HUES48 (cell line): ENCODE measurements around the gene TENT5C.

Source experiments
- H3K27ac ChIP-seq: one replicate; pipeline ENCODE4 v1.7.0; 2013; ENCODE audit warnings: low read depth, low read length, inconsistent platforms
- H3K27me3 ChIP-seq: 2 replicates; pipeline ENCODE4 v1.6.1; 2013; ENCODE audit warnings: mild to moderate bottlenecking, low read length; ENCODE audit not compliant: control insufficient read depth, insufficient read depth
- H3K36me3 ChIP-seq: 2 replicates; pipeline ENCODE4 v1.6.1; 2013; ENCODE audit warnings: low read length; ENCODE audit not compliant: control insufficient read depth, insufficient read depth
- H3K4me1 ChIP-seq: 2 replicates; pipeline ENCODE4 v1.6.1; 2013; ENCODE audit warnings: mild to moderate bottlenecking, low read length; ENCODE audit not compliant: control insufficient read depth, insufficient read depth
- H3K4me3 ChIP-seq: 2 replicates; pipeline ENCODE4 v1.5.1; 2013; ENCODE audit warnings: mild to moderate bottlenecking, low read depth, low read length
- H3K9ac ChIP-seq: 2 replicates; pipeline ENCODE4 v1.6.1; 2013; ENCODE audit warnings: mild to moderate bottlenecking, low read depth, low read length, moderate library complexity
- H3K9me3 ChIP-seq: 2 replicates; pipeline ENCODE4 v1.6.1; 2013; ENCODE audit warnings: low read length; ENCODE audit not compliant: control insufficient read depth, insufficient read depth

TENT5C gene

GRCh38 chr1:117658676-117659075, 52.8 kb downstream of the TENT5C start:
- Histone ChIP-seq H3K9me3 (0 out of 2 replicates have a peak, but pooled peaks cover 3% of the 10 kb centered on the region), H3K4me1 (no peaks in the 10 kb centered on the region; the same call in none of the 2 replicates), H3K27ac (no peak overlapping the region), H3K9ac (no peak overlapping the region), H3K36me3 (no peaks in the 10 kb centered on the region), H3K4me3 (no peak overlapping the region), H3K27me3 (no peaks in the 10 kb centered on the region)

- Histone ChIP-seq H3K9me3 (0 out of 2 replicates have a peak, but pooled peaks cover 3% of the 10 kb centered on the region), H3K9ac (no peak overlapping the region), H3K36me3 (no peaks in the 10 kb centered on the region), H3K4me1 (no peaks in the 10 kb centered on the region; the same call in none of the 2 replicates), H3K27me3 (no peaks in the 10 kb centered on the region), H3K27ac (no peak overlapping the region), H3K4me3 (no peak overlapping the region)
These were observed 53.9 kb downstream of the TENT5C start for GRCh38 chr1:117659550-117660270.

- Histone ChIP-seq H3K4me3 (no peak overlapping the region), H3K27me3 (no peaks in the 10 kb centered on the region), H3K27ac (no peak overlapping the region), H3K9ac (no peak overlapping the region), H3K36me3 (no peaks in the 10 kb centered on the region), H3K9me3 (0 out of 2 replicates have a peak, but pooled peaks cover 3% of the 10 kb centered on the region), H3K4me1 (no peaks in the 10 kb centered on the region; the same call in none of the 2 replicates)
These were observed 54.6 kb downstream of the TENT5C start for GRCh38 chr1:117660271-117660965.

GRCh38 chr1:117661027-117661426, 55.2 kb downstream of the TENT5C start:
- Histone ChIP-seq H3K9ac (no peak overlapping the region), H3K4me1 (no peaks in the 10 kb centered on the region; the same call in none of the 2 replicates), H3K27ac (no peak overlapping the region), H3K27me3 (no peaks in the 10 kb centered on the region), H3K9me3 (0 out of 2 replicates have a peak, but pooled peaks cover 3% of the 10 kb centered on the region), H3K36me3 (no peaks in the 10 kb centered on the region), H3K4me3 (no peak overlapping the region)

- H3K4me1 ChIP-seq = no peaks in the 10 kb centered on the region; the same call in 1 of the 2 replicates
- no peak overlapping the region for H3K27ac ChIP-seq
- no peak overlapping the region for H3K4me3 ChIP-seq
These were observed 56.8 kb downstream of the TENT5C start for GRCh38 chr1:117662667-117663066.

GRCh38 chr1:117663156-117663902, 57.5 kb downstream of the TENT5C start:
- Histone ChIP-seq H3K4me3 (no peak overlapping the region), H3K9me3 (0 out of 2 replicates have a peak, but pooled peaks cover 3% of the 10 kb centered on the region), H3K27me3 (no peaks in the 10 kb centered on the region), H3K36me3 (no peaks in the 10 kb centered on the region), H3K27ac (no peak overlapping the region), H3K4me1 (no peaks in the 10 kb centered on the region; the same call in 1 of the 2 replicates), H3K9ac (no peak overlapping the region)

More at GRCh38 chr1:117662667-117663066, 56.8 kb downstream of the TENT5C start:
- H3K36me3 ChIP-seq = no peaks in the 10 kb centered on the region
- 0 out of 2 replicates have a peak, but pooled peaks cover 3% of the 10 kb centered on the region for H3K9me3 ChIP-seq
- H3K27me3 ChIP-seq = no peaks in the 10 kb centered on the region
- H3K9ac ChIP-seq = no peak overlapping the region

GRCh38 chr1:117664314-117664713, 58.5 kb downstream of the TENT5C start:
- H3K27ac ChIP-seq = no peak overlapping the region
- H3K9me3 ChIP-seq = 0 out of 2 replicates have a peak, but pooled peaks cover 3% of the 10 kb centered on the region
- no peak overlapping the region for H3K4me3 ChIP-seq
- H3K4me1 ChIP-seq = no peaks in the 10 kb centered on the region; the same call in 1 of the 2 replicates
- no peaks in the 10 kb centered on the region for H3K36me3 ChIP-seq
- no peaks in the 10 kb centered on the region for H3K27me3 ChIP-seq
- H3K9ac ChIP-seq = no peak overlapping the region

GRCh38 chr1:117665556-117666270, 59.9 kb downstream of the TENT5C start:
- Histone ChIP-seq H3K9me3 (0 out of 2 replicates have a peak, but pooled peaks cover 3% of the 10 kb centered on the region), H3K27ac (no peak overlapping the region), H3K9ac (no peak overlapping the region), H3K36me3 (no peaks in the 10 kb centered on the region), H3K4me3 (no peak overlapping the region), H3K4me1 (no peaks in the 10 kb centered on the region; the same call in 1 of the 2 replicates), H3K27me3 (no peaks in the 10 kb centered on the region)

- H3K9me3 ChIP-seq = no peaks in the 10 kb centered on the region
- no peak overlapping the region for H3K9ac ChIP-seq
- no peaks in the 10 kb centered on the region for H3K36me3 ChIP-seq
- H3K27ac ChIP-seq = no peak overlapping the region
- no peaks in the 10 kb centered on the region for H3K27me3 ChIP-seq
- no peak overlapping the region for H3K4me3 ChIP-seq
- H3K4me1 ChIP-seq = peaks cover 4% of the 10 kb centered on the region
These were observed 63.7 kb downstream of the TENT5C start for GRCh38 chr1:117669572-117669971.
